ENCODE data around the gene CACNB4. TPM values are rescaled to one million over a fixed set of nuclear protein-coding genes. Genes with fewer than 3 reads are reported as not detected.

CACNB4 gene
- total RNA-seq, 3 donors from 2014 or later: 1.6 to 17.7 (median 11.5) TPM

GRCh38 chr2:151840216-151841046 is 258.4 kb downstream of the CACNB4 start:
- Histone ChIP-seq H3K36me3 (no peaks in the 10 kb centered on the region), H3K9me3 (no peaks in the 10 kb centered on the region), H3K4me3 (no peak overlapping the region), H3K4me1 (no peaks in the 10 kb centered on the region), H3K27me3 (no peaks in the 10 kb centered on the region), H3K27ac (no peak overlapping the region)
- intact Hi-C loops (cut with DNase I; ENCODE audit: low total_unique reads): no loop called here
- TF ChIP-seq CTCF (IDR thresholded peaks at IDR 0.05) (no peak), POLR2AphosphoS5 (IDR thresholded peaks at IDR 0.05) (no peak), POLR2A (IDR thresholded peaks at IDR 0.05) (no peak)
- no peak for DNase-seq (ENCODE audit: low spot score in 2 of 2)

GRCh38 chr2:151837926-151838325 is 260.9 kb downstream of the CACNB4 start:
- Histone ChIP-seq H3K36me3 (no peaks in the 10 kb centered on the region), H3K27ac (no peak overlapping the region), H3K9me3 (no peaks in the 10 kb centered on the region), H3K4me1 (no peaks in the 10 kb centered on the region), H3K27me3 (no peaks in the 10 kb centered on the region), H3K4me3 (no peak overlapping the region)
- intact Hi-C loops (cut with DNase I; ENCODE audit: low total_unique reads): no loop called here
- DNase-seq (ENCODE audit: low spot score in 2 of 2): no peak
- TF ChIP-seq POLR2AphosphoS5 (IDR thresholded peaks at IDR 0.05) (no peak), CTCF (IDR thresholded peaks at IDR 0.05) (no peak), POLR2A (IDR thresholded peaks at IDR 0.05) (no peak)

- intact Hi-C loops (cut with DNase I; ENCODE audit: low total_unique reads): no loop called here
- Histone ChIP-seq H3K27ac (no peak overlapping the region), H3K27me3 (no peaks in the 10 kb centered on the region), H3K4me3 (no peak overlapping the region), H3K36me3 (no peaks in the 10 kb centered on the region), H3K4me1 (no peaks in the 10 kb centered on the region), H3K9me3 (no peaks in the 10 kb centered on the region)
- TF ChIP-seq POLR2A (IDR thresholded peaks at IDR 0.05) (no peak), POLR2AphosphoS5 (IDR thresholded peaks at IDR 0.05) (no peak), CTCF (IDR thresholded peaks at IDR 0.05) (no peak)
- DNase-seq (ENCODE audit: low spot score in 2 of 2): no peak
Measured at GRCh38 chr2:151833984-151834383, 264.9 kb downstream of the CACNB4 start.

- Histone ChIP-seq H3K9me3 (no peaks in the 10 kb centered on the region), H3K4me1 (peaks cover 0 to 8% of the 10 kb centered on the region in 2 donors), H3K27ac (no peak overlapping the region), H3K27me3 (no peaks in the 10 kb centered on the region), H3K36me3 (no peaks in the 10 kb centered on the region), H3K4me3 (no peak overlapping the region)
- intact Hi-C loops (cut with DNase I; ENCODE audit: low total_unique reads): no loop called here
- no peak for DNase-seq (ENCODE audit: low spot score in 2 of 2)
- TF ChIP-seq POLR2A (IDR thresholded peaks at IDR 0.05): no peak
- TF ChIP-seq CTCF (IDR thresholded peaks at IDR 0.05): no peak
Measured at GRCh38 chr2:151830961-151831360, 267.9 kb downstream of the CACNB4 start.

GRCh38 chr2:151828890-151829324 is 269.9 kb downstream of the CACNB4 start:
- Histone ChIP-seq H3K27me3 (no peaks in the 10 kb centered on the region), H3K27ac (peak overlapping the region; percentile 89), H3K4me1 (peaks cover 0 to 13% of the 10 kb centered on the region in 2 donors), H3K9me3 (no peaks in the 10 kb centered on the region), H3K36me3 (no peaks in the 10 kb centered on the region), H3K4me3 (peak overlapping the region; percentile 91 to 95 (median 92))
- no peak for DNase-seq (ENCODE audit: low spot score in 2 of 2)
- intact Hi-C loops (cut with DNase I; ENCODE audit: low total_unique reads): no loop called here
- no peak for TF ChIP-seq CTCF (IDR thresholded peaks at IDR 0.05)
- no peak for TF ChIP-seq POLR2A (IDR thresholded peaks at IDR 0.05)
- TF ChIP-seq POLR2AphosphoS5 (IDR thresholded peaks at IDR 0.05): no peak

All from breast epithelium (tissue), 4 donors.